Measurements from ENCODE around the gene SLC5A8. TPM values are rescaled to one million over a fixed set of nuclear protein-coding genes. Genes with fewer than 3 reads are reported as not detected.
A peak's percentile ranks its signal among the peaks of the same experiment; 100 is the strongest.

SLC5A8 gene
- total and polyA plus RNA-seq, 2 of the 4 experiments (the other 2 are of a cell fraction): not detected

GRCh38 chr12:101172316-101172715 lies 37.7 kb downstream of the SLC5A8 start:
- intact Hi-C loops (cut with micrococcal nuclease): loop anchor here (1.0 kb wide), 1 partner anchor 151 kb away; no protein-coding TSS in a partner anchor

More at GRCh38 chr12:101172316-101172715, 37.7 kb downstream of the SLC5A8 start:
- no peaks in the 10 kb centered on the region for H3K79me1 ChIP-seq (ENCODE audit: low read depth in 1 of 2, low read length in 2 of 2)
- no peak overlapping the region for H3K9ac ChIP-seq (ENCODE audit: low read depth, low read length)
- H2BK20ac ChIP-seq (ENCODE audit: low read depth, low read length): no peak overlapping the region
- H2BK15ac ChIP-seq (ENCODE audit: low read depth, low read length): no peak overlapping the region
- H4K91ac ChIP-seq (ENCODE audit: insufficient read depth, low read depth, low read length): no peak overlapping the region
- H2AK5ac ChIP-seq (ENCODE audit: low read depth, low read length): no peak overlapping the region
- no peak overlapping the region for H3K23ac ChIP-seq (ENCODE audit: low read depth, low read length)
- CTCF ChIA-PET: no interaction called here
- H3K9me1 ChIP-seq (ENCODE audit: insufficient read depth, low read length): no peaks in the 10 kb centered on the region
- no peak overlapping the region for H3K14ac ChIP-seq (replicated peaks; ENCODE audit: low read depth, low read length)
- POLR2A ChIA-PET (ENCODE audit: unreplicated experiment): no interaction called here
- no peak overlapping the region for H2AK9ac ChIP-seq (replicated peaks; ENCODE audit: low read depth, low read length, poor library complexity)
- ATAC-seq (ENCODE audit: low read depth): peak; percentile 53; the same call in 1 of the 2 replicates
- no peak for TF ChIP-seq MAZ (IDR thresholded peaks at IDR 0.05; ENCODE audit: borderline replicate concordance, low read depth, low read length)
- 0 out of 2 replicates have a peak, but pooled peaks have one; percentile 4 for TF ChIP-seq RAD21 (IDR thresholded peaks at IDR 0.05; ENCODE audit: low read length)
- TF ChIP-seq CTCF (conservative IDR thresholded peaks at IDR 0.05; ENCODE audit: low read depth, low read length): no peak
- no peak for TF ChIP-seq RCOR1 (IDR thresholded peaks at IDR 0.05; ENCODE audit: insufficient replicate concordance, low read length)
- TF ChIP-seq CEBPB (IDR thresholded peaks at IDR 0.05; ENCODE audit: low read depth, low read length): no peak
- TF ChIP-seq MAFK (IDR thresholded peaks at IDR 0.05; ENCODE audit: low read depth, low read length): no peak
- TF ChIP-seq BHLHE40 (IDR thresholded peaks at IDR 0.05; ENCODE audit: low read depth, low read length): no peak
- peak; percentile 10 for DNase-seq
- no peak overlapping the region for H3K18ac ChIP-seq (ENCODE audit: low read depth, low read length)
- no peaks in the 10 kb centered on the region for H3K4me1 ChIP-seq (ENCODE audit: control insufficient read depth, insufficient read depth, low read length)
- no peak overlapping the region for H3K4me2 ChIP-seq (ENCODE audit: low read depth, low read length)
- dilution Hi-C loops (cut with HindIII; ENCODE audit: low sequenced_read_pairs, unreplicated experiment): no loop called here
- H3K56ac ChIP-seq (ENCODE audit: extremely low read depth, insufficient read depth, low read length): no peak overlapping the region
- H2AFZ ChIP-seq (replicated peaks; ENCODE audit: low read length, poor library complexity): no peak overlapping the region
- H4K20me1 ChIP-seq (ENCODE audit: insufficient read depth, low read length): no peaks in the 10 kb centered on the region
- H2BK5ac ChIP-seq (ENCODE audit: low read depth, low read length, poor library complexity, severe bottlenecking): no peak overlapping the region
- no peak overlapping the region for H2BK120ac ChIP-seq (ENCODE audit: low read depth, low read length)
- in situ Hi-C loops (cut with MboI; ENCODE audit: low sequenced_read_pairs): no loop called here
- no peaks in the 10 kb centered on the region for H3K9me3 ChIP-seq (ENCODE audit: control insufficient read depth, insufficient read depth, low read length)
- BruUV-seq (replicated peaks): no TSS peak
- WGBS, 2 experiments (ENCODE audit: extremely low coverage in 2 of 2, insufficient read length in 1 of 2): 0% methylated on average over 1 of the region's 5 CpGs; no CpG with 5 or more reads in 1 of the 2 experiments
- no peak overlapping the region for H4K5ac ChIP-seq (ENCODE audit: low read depth, low read length)
- H3K4ac ChIP-seq (ENCODE audit: low read depth, low read length): no peak overlapping the region
- H3K27ac ChIP-seq (ENCODE audit: insufficient read depth, low read length): no peak overlapping the region
- no peaks in the 10 kb centered on the region for H3K36me3 ChIP-seq (ENCODE audit: control insufficient read depth, insufficient read depth, low read length)
- no peak overlapping the region for H4K8ac ChIP-seq (ENCODE audit: low read depth in 2 of 2, low read length in 2 of 2)
- no peaks in the 10 kb centered on the region for H3K27me3 ChIP-seq (ENCODE audit: control insufficient read depth, insufficient read depth, low read length)
- H3K4me3 ChIP-seq (ENCODE audit: insufficient read depth, low read depth, low read length): no peak overlapping the region

Data from IMR-90 (cell line).